SK-N-MC (cell line): ENCODE results near the gene ZNF23.

Experiments used
- EZH2 ChIP-seq: fragments of 200-600 bp; sonication (generic); IDR thresholded peaks from one replicate; pipeline ENCODE4 v1.6.1; 2017; ENCODE audit warnings: antibody characterized with exemption
- FOXP2 ChIP-seq: optimal IDR thresholded peaks from 2 replicates; pipeline ENCODE3; 2011; ENCODE audit warnings: mild to moderate bottlenecking, moderate library complexity; ENCODE audit not compliant: insufficient read depth; ENCODE audit errors: extremely low read length, control extremely low read depth
- POLR2AphosphoS5 ChIP-seq: IDR thresholded peaks from 2 replicates; pipeline ENCODE4 v1.6.1; 2012; ENCODE audit warnings: mild to moderate bottlenecking, low read depth, low read length, borderline replicate concordance

DNA sequence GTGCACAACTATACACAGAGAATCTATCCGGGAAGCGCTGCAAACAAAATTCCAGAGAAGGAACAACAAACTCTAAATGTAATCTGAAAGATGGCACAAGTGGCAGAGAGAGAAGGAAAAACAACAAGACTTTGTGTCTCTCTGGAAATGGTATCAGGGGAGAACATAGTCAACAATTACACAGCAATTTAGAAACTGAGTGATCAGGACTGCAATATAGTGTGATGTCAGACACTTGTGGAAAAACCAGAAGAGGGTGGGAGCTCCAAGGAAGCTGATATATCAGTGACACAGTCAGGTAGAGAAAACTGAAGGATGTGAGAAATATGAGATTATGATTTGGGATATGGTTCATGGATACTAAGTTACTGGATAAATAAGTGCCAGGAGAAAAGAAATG, 18.9 kb upstream of the ZNF23 start:
- TF ChIP-seq EZH2: no peak
- TF ChIP-seq POLR2AphosphoS5: no peak
- TF ChIP-seq FOXP2: no peak
